T-helper 22 cell (primary cell): ENCODE results near the gene SPATA6.

ENCODE experiments used
- DNase-seq: peaks from one replicate; pipeline ENCODE4 v3.0.0-alpha.2; 2020; ENCODE audit warnings: low read depth

Gene SPATA6

DNA sequence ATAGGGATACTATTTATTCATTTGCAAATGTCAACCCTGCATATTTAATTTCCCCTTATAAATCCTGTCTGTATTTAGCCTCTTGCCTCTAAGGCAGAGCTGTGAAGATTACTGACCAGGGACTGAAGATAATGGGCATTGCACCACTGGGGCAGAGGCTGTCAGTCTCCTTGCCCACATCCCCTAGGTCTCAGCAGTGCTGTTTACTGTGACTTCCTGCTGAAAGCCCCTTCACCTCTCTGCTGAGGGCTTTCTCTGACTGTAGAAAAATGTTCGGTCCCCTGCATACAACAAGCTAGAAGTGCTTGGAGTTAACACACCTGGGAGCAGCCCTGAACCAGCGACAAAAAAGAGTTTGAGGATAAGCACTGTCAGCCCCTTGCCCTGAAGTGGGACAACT lies 220.7 kb downstream of the SPATA6 start:
- no peak for DNase-seq

DNA sequence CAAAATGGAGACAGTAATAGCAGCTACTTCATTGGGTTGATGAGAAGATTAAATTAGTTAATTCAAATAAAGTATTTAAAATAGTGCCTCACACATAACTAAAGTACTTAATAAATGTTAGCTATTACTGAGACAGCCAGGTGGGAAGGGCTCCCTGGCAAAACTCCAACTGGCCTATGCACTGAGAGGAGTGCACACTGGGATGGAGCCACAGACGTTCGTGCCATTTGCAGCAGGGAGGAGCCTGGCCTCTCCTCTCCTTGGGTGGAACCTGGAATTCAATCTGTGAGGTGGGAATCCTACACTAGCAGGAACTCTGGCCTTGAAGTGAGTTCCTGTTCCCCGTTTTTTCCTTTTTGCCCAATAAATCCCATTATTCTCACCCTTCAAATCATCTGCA lies 221.4 kb downstream of the SPATA6 start:
- DNase-seq, result no peak

DNA sequence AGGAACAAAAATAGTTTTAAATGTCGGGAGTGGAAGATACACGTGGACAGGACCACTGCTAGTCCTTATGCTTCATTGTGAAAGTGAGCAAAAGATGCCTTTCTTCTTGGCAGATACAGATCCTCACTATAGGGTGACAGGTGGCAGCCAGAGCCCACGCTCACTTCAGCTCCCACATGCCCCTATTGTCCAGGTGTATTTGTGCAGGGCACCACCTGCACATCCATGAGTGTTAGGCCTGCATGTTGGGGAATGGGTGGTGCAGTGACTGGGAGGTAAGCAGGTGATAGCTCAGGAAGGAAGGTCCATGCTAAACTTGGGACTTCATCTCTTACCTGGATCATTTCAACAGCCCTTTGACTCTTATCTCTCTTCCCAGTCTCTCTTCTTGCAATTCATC lies 222.1 kb downstream of the SPATA6 start:
- DNase-seq, result no peak

DNA sequence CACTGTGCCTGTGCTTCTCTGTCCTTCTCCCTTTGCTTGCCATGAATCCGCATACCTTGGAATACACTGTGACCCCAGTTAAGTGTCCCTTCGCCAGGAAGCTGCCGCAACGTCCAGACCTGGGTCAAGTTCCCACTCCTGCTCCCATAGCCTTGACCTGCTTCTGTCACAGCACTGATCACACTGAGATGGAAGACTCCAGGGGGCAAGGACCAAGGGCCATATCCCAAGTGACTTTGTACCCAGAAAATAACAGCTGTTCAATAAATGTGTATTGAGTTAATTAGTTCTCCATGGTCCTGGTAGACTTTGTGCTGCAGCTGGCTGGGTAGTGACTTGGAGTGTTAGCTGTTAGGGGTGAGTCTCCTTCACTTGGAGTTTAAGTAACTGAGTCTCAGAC lies 223.6 kb downstream of the SPATA6 start:
- no peak for DNase-seq

DNA sequence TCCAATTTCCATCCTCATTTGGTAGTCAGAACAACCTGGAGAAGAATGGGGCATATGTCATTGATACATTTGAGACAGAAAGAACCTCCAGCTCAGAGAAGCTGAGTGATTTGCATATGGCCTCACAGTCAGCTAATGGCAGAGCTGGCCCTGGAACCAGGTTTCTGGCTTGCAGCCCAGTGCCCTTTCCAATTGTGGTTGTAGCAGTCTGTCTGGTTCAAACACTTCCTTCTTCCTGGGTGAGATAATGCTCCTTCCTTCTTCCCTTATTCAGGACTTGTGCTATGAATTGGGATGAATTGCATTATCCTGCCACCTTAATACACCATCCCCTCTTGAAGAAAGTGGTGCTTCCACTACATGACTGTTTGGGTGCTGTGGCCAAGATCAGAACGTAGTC lies 225.3 kb downstream of the SPATA6 start:
- no peak for DNase-seq
